K562 (cell line): ENCODE measurements around the gene RO60. TPM values are rescaled to one million over a fixed set of nuclear protein-coding genes. Genes with fewer than 3 reads are reported as not detected.

Experiments
- ATAC-seq: fragments of 200-7000 bp; cut with Tn5 transposase; 3 replicates; pipeline ENCODE4 v1.9.1; 2020; ENCODE audit warnings: moderate library complexity
- BruUV-seq: library from RNA; stranded (reverse); fragments of 400-500 nt; replicated peaks from 2 replicates; lab custom pipeline; 2021; lab: Mats Ljungman, UMichigan
- CTCF ChIA-PET: fragments of 300-600 bp; formaldehyde crosslinking; extraction: SDS; loops from one replicate; lab custom pipeline; 2021; ENCODE audit warnings: low intra/inter-chr PET ratio; lab: Yijun Ruan, JAX
- POLR2A ChIA-PET: fragments of 300-600, 350-650 bp; sonication (Branson Sonifier 250); formaldehyde crosslinking; extraction: SDS; loops from one replicate; lab custom pipeline; 2021; ENCODE audit warnings: antibody characterized with exemption, inconsistent platforms; lab: Yijun Ruan, JAX
- DNase-seq, 4 experiments: peaks; one replicate each; pipeline versions ENCODE4 v3.0.0 to v3.0.0-alpha.2; 2011 to 2018; ENCODE audit warnings: low spot score in 3 of 4, mixed read lengths in 3 of 4; ENCODE audit errors: extremely low read depth in 1 of 4
- FAIRE-seq: peaks from 2 replicates; lab custom pipeline; 2011; peaks lifted over from hg19 to GRCh38; lab: Jason Lieb, UNC
- H2AFZ ChIP-seq: 2 replicates; pipeline ENCODE4 v1.6.0; 2011; ENCODE audit warnings: low read depth, low read length, control low read depth, inconsistent platforms
- H3K27ac ChIP-seq: fragments of 200-600 bp; 3 replicates; pipeline ENCODE4 v1.8.0; 2011; ENCODE audit warnings: low read depth, mild to moderate bottlenecking, control low read depth, inconsistent platforms, low read length, moderate library complexity, mixed read lengths; ENCODE audit errors: extremely low read depth
- H3K27me3 ChIP-seq, 2 experiments: fragments of 300-600 bp in 1 of 2; 2 replicates in 1 of 2; 3 replicates in 1 of 2; pipeline versions ENCODE4 v1.6.0 to v1.8.0; 2011; ENCODE audit warnings: inconsistent platforms in 2 of 2, low read length in 2 of 2, mild to moderate bottlenecking in 1 of 2, mixed read lengths in 1 of 2, moderate library complexity in 1 of 2; ENCODE audit not compliant: control insufficient read depth in 2 of 2, insufficient read depth in 2 of 2
- H3K36me3 ChIP-seq: fragments of 300-600 bp; 3 replicates; pipeline ENCODE4 v1.8.0; 2011; ENCODE audit warnings: mild to moderate bottlenecking, low read length, inconsistent platforms; ENCODE audit not compliant: control insufficient read depth, insufficient read depth
- H3K4me1 ChIP-seq, 2 experiments: fragments of 200-600 bp in 1 of 2; replicated peaks in 1 of 2; 2 replicates in 1 of 2; 3 replicates in 1 of 2; pipeline versions ENCODE4 v1.5.1 to v1.8.0; 2011; ENCODE audit warnings: inconsistent platforms in 2 of 2, low read length in 2 of 2, mild to moderate bottlenecking in 1 of 2, mixed read lengths in 1 of 2, moderate library complexity in 1 of 2; ENCODE audit not compliant: control insufficient read depth in 2 of 2, insufficient read depth in 2 of 2
- H3K4me2 ChIP-seq: 2 replicates; pipeline ENCODE4 v1.6.1; 2011; ENCODE audit warnings: low read length, control low read depth, inconsistent platforms, mixed read lengths; ENCODE audit not compliant: insufficient read depth
- H3K4me3 ChIP-seq: fragments of 200-600 bp; sonication (generic), shearing (Covaris generic); 2 replicates; pipeline ENCODE4 v1.5.1; 2016; ENCODE audit warnings: control low read depth, inconsistent platforms
- H3K79me2 ChIP-seq: fragments of 200-600 bp; 3 replicates; pipeline ENCODE4 v1.8.0; 2011; ENCODE audit warnings: low read length, inconsistent platforms; ENCODE audit not compliant: control insufficient read depth, insufficient read depth
- H3K9ac ChIP-seq, 2 experiments: 2 replicates each; pipeline versions ENCODE4 v1.6.0 to v1.6.1; 2011; ENCODE audit warnings: low read depth in 2 of 2, low read length in 2 of 2, control low read depth in 1 of 2, inconsistent platforms in 1 of 2, mild to moderate bottlenecking in 1 of 2, mixed read lengths in 1 of 2; ENCODE audit not compliant: insufficient read depth in 1 of 2
- H3K9me1 ChIP-seq: one replicate; pipeline ENCODE4 v1.6.0; 2011; ENCODE audit warnings: inconsistent platforms, mild to moderate bottlenecking, low read length, moderate library complexity; ENCODE audit not compliant: control insufficient read depth, insufficient read depth
- H3K9me3 ChIP-seq: replicated peaks from 2 replicates; pipeline ENCODE4 v1.5.1; 2011; ENCODE audit warnings: low read depth, low read length, inconsistent platforms; ENCODE audit not compliant: control insufficient read depth, insufficient read depth
- H4K20me1 ChIP-seq: replicated peaks from 2 replicates; pipeline ENCODE4 v1.6.1; 2011; ENCODE audit warnings: low read length, inconsistent platforms, mixed read lengths; ENCODE audit not compliant: control insufficient read depth, insufficient read depth
- ATF3 ChIP-seq, 2 experiments: fragments of 450-650 bp in 1 of 2; sonication (generic) in 1 of 2; formaldehyde crosslinking in 1 of 2; IDR thresholded peaks in 1 of 2; conservative IDR thresholded peaks in 1 of 2; 2 replicates each; pipeline versions ENCODE4 v1.6.1 to v1.8.1; 2016 to 2023; ENCODE audit warnings: mild to moderate bottlenecking in 2 of 2, moderate library complexity in 2 of 2, inconsistent platforms in 1 of 2, missing genetic modification reagents in 1 of 2
- CHD1 ChIP-seq: fragments of 200-600 bp; sonication (generic); IDR thresholded peaks from one replicate; pipeline ENCODE4 v1.6.1; 2012; ENCODE audit warnings: mild to moderate bottlenecking, moderate library complexity, low read length, inconsistent platforms
- ESRRB ChIP-seq: fragments of 250-450 bp; sonication (Bioruptor Pico); IDR thresholded peaks from 2 replicates; pipeline ENCODE4 v1.5.0; 2020; ENCODE audit warnings: mild to moderate bottlenecking, moderate library complexity, borderline replicate concordance
- ETV5 ChIP-seq: sonication (generic); formaldehyde crosslinking; IDR thresholded peaks from 2 replicates; pipeline ENCODE4 v1.4.0; 2020; ENCODE audit warnings: low read depth, mild to moderate bottlenecking, missing genetic modification reagents
- GABPB1 ChIP-seq: sonication (generic); formaldehyde crosslinking; IDR thresholded peaks from 2 replicates; pipeline ENCODE4 v1.8.0; 2022; ENCODE audit warnings: mild to moderate bottlenecking, missing genetic modification reagents
- HMGN3 ChIP-seq: IDR thresholded peaks from 2 replicates; pipeline ENCODE4 v1.6.1; 2011; ENCODE audit warnings: borderline replicate concordance, low read depth, mild to moderate bottlenecking, mixed read lengths, low read length; ENCODE audit not compliant: insufficient read length; ENCODE audit errors: extremely low read depth
- NR4A1 ChIP-seq, 2 experiments: fragments of 250-450 bp in 1 of 2; fragments of 450-650 bp in 1 of 2; sonication (Bioruptor Pico) in 1 of 2; IDR thresholded peaks; 2 replicates each; pipeline versions ENCODE4 v1.4.0 to v1.6.1; 2016 to 2020; ENCODE audit warnings: mild to moderate bottlenecking in 2 of 2, missing compliant biosample characterization in 1 of 2, missing genetic modification characterization in 1 of 2, moderate library complexity in 1 of 2
- NRF1 ChIP-seq, 2 experiments: fragments of 450-650 bp; IDR thresholded peaks in 1 of 2; conservative IDR thresholded peaks in 1 of 2; 2 replicates each; pipeline ENCODE4 v1.6.1; 2014; ENCODE audit warnings: mild to moderate bottlenecking in 2 of 2
- POLR2B ChIP-seq: fragments of 450-650 bp; IDR thresholded peaks from 2 replicates; pipeline ENCODE4 v1.6.1; 2018; ENCODE audit warnings: low read depth; ENCODE audit not compliant: partially characterized antibody
- RB1 ChIP-seq: fragments of 450-650 bp; IDR thresholded peaks from 2 replicates; pipeline ENCODE4 v1.6.1; 2017; ENCODE audit warnings: low read depth, mild to moderate bottlenecking
- RBM39 ChIP-seq: fragments of 200-400 bp; formaldehyde crosslinking; optimal IDR thresholded peaks from 2 replicates; pipeline ENCODE3; 2018; ENCODE audit warnings: low read depth, low read length
- SOX6 ChIP-seq: fragments of 450-650 bp; IDR thresholded peaks from 2 replicates; pipeline ENCODE4 v1.6.1; 2014; ENCODE audit warnings: mild to moderate bottlenecking
- TAF1 ChIP-seq: IDR thresholded peaks from 2 replicates; pipeline ENCODE4 v1.6.1; 2011; ENCODE audit warnings: mild to moderate bottlenecking, low read length, moderate library complexity; ENCODE audit not compliant: insufficient read depth, control insufficient read depth, severe bottlenecking; ENCODE audit errors: extremely low read depth
- ZKSCAN8 ChIP-seq: fragments of 200-800 bp; sonication (Bioruptor generic); IDR thresholded peaks from 2 replicates; pipeline ENCODE4 v1.6.1; 2016; ENCODE audit warnings: missing genetic modification characterization, missing compliant biosample characterization
- ZNF507 ChIP-seq: conservative IDR thresholded peaks from 2 replicates; pipeline ENCODE4 v1.6.1; 2017; ENCODE audit warnings: missing genetic modification characterization, missing compliant biosample characterization
- WGBS: fragments of 100-300 bp; shearing (Covaris generic); methylation state at CpG from one replicate; pipeline ENCODE4 v1.1.6; 2016; ENCODE audit warnings: low coverage, mixed read lengths; ENCODE audit not compliant: insufficient coverage; ENCODE audit errors: missing lambda C conversion rate; 5-methylcytosine and 5-hydroxymethylcytosine counted together
- in situ Hi-C: fragments of 300-500 bp; cut with MboI; formaldehyde crosslinking; loops from 4 replicates; pipeline ENCODE4 v1.15.0; 2018; ENCODE audit warnings: inconsistent platforms, mixed read lengths
- intact Hi-C: fragments of 100-400 bp; cut with micrococcal nuclease; formaldehyde crosslinking; loops from 2 replicates; pipeline ENCODE4 v1.14.2; 2022
- polyA plus RNA-seq, 8 experiments: library from polyadenylated mRNA; depleted of rRNA in 4 of 8; stranded (reverse) in 5 of 8; unstranded in 3 of 8; fragments of >200 nt; fragmentation: Nextera tagmentation in 2 of 8; fragmentation: Illumina TruSeq in 1 of 8; extraction: Ambion mirVana in 2 of 8; extraction: Trizol in 1 of 8; gene quantifications; 2 replicates each; pipeline versions ENCODE4 v1.2.1 to v1.2.3, GENCODE V29; 2011 to 2014; ENCODE audit warnings: inconsistent platforms in 1 of 8, missing spikeins in 1 of 8
- total RNA-seq, 7 experiments: library from RNA; depleted of rRNA in 6 of 7; stranded (reverse); fragments of >200 nt in 6 of 7; fragmentation: Illumina TruSeq in 2 of 7; extraction: Trizol in 2 of 7; gene quantifications; 2 replicates each; pipeline versions ENCODE4 v1.2.1 to v1.2.3, GENCODE V29; 2011 to 2021; ENCODE audit warnings: low replicate concordance in 1 of 7
- TF ChIP-seq, protein P1 (sequence below), 2 experiments: IDR thresholded peaks; 2 replicates each; pipeline ENCODE4 v1.6.1; 2011; ENCODE audit warnings: borderline replicate concordance in 1 of 2, control low read depth in 1 of 2, low read depth in 1 of 2, low read length in 1 of 2, mild to moderate bottlenecking in 1 of 2, mixed read lengths in 1 of 2, moderate library complexity in 1 of 2; ENCODE audit not compliant: insufficient read depth in 1 of 2, insufficient read length in 1 of 2, poor library complexity in 1 of 2, severe bottlenecking in 1 of 2; ENCODE audit errors: extremely low read depth in 1 of 2

Gene RO60
- total and polyA plus RNA-seq, 9 of the 15 experiments (the other 6 are each of a cell fraction or from before 2014, with no cell fraction given), result 24.9 to 187 (median 101) TPM

- TF ChIP-seq, protein P1, sequence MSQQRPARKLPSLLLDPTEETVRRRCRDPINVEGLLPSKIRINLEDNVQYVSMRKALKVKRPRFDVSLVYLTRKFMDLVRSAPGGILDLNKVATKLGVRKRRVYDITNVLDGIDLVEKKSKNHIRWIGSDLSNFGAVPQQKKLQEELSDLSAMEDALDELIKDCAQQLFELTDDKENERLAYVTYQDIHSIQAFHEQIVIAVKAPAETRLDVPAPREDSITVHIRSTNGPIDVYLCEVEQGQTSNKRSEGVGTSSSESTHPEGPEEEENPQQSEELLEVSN (IDR thresholded peaks at IDR 0.05; ENCODE audit: borderline replicate concordance in 1 of 2, extremely low read depth in 1 of 2, insufficient read depth in 1 of 2, insufficient read length in 1 of 2, low read depth in 1 of 2, low read length in 1 of 2, poor library complexity in 1 of 2, severe bottlenecking in 1 of 2), result no peak
Measured at GRCh38 chr1:193103759-193104501, 44.5 kb downstream of the RO60 start (continued).

GRCh38 chr1:193104502-193104906, 45.1 kb downstream of the RO60 start:
- WGBS, result under 1% methylated on average over 24 of the region's 24 CpGs
- Histone ChIP-seq H3K9me1 (no peaks in the 10 kb centered on the region), H3K36me3 (peaks cover 29% of the 10 kb centered on the region), H3K9ac (peak overlapping the region; percentile 83 to 94), H4K20me1 (no peaks in the 10 kb centered on the region), H3K27me3 (no peaks in the 10 kb centered on the region), H3K4me3 (peak overlapping the region; percentile 73), H3K4me2 (peak overlapping the region; percentile 82), H3K9me3 (no peaks in the 10 kb centered on the region), H3K27ac (peak overlapping the region; percentile 79), H3K79me2 (peaks cover 40% of the 10 kb centered on the region), H2AFZ (peak overlapping the region; percentile 88), H3K4me1 (peaks cover 10 to 18% of the 10 kb centered on the region in 2 experiments; a peak in 4 of 5 replicates)
- peak; percentile 58 for ATAC-seq
- BruUV-seq, result TSS peak; percentile 44
- ChIA-PET POLR2A (interaction anchor here (0.7 to 4.9 kb wide), 13 partner anchors 9 to 147 kb away, joined by 3 to 29 read pairs (median 6); partner anchors contain the start of genes CDC73, RO60 and UCHL5), CTCF (no interaction called here)
- peak; percentile 32 for FAIRE-seq
- in situ Hi-C loops, result no loop called here
- DNase-seq, result peak; percentile 44 to 63 (median 48)
- intact Hi-C loops, result loop anchor here (1.0 to 2.0 kb wide), 2 partner anchors 34 to 45 kb away; partner anchors contain the start of genes RO60 and UCHL5
- peak; percentile 35; the same call in 1 of the 2 replicates for TF ChIP-seq SOX6
- peak; percentile 21 for TF ChIP-seq TAF1
- TF ChIP-seq NR4A1 (CRISPR knock-in tag; IDR thresholded peaks at IDR 0.05), result 0 out of 2 replicates have a peak, but pooled peaks have one; percentile 21
- TF ChIP-seq NR4A1 (tag; IDR thresholded peaks at IDR 0.05), result no peak
- TF ChIP-seq GABPB1 (CRISPR knock-in tag), result no peak
- no peak for TF ChIP-seq ESRRB (CRISPR knock-in tag)
- peak; percentile 20; the same call in 1 of the 2 replicates for TF ChIP-seq RB1
- TF ChIP-seq ATF3 (IDR thresholded peaks at IDR 0.05), result no peak
- TF ChIP-seq ATF3 (CRISPR knock-in tag; conservative IDR thresholded peaks at IDR 0.05), result peak; percentile 25; the same call in 1 of the 2 replicates
- no peak for TF ChIP-seq POLR2B
- TF ChIP-seq CHD1, result peak; percentile 57
- peak; percentile 74 for TF ChIP-seq HMGN3
- TF ChIP-seq ZNF507, result no peak
- TF ChIP-seq RBM39, result no peak
- TF ChIP-seq ETV5, result peak; percentile 72
- TF ChIP-seq ZKSCAN8 (CRISPR knock-in tag), result peak; percentile 94
- peak; percentile 82 to 86 for TF ChIP-seq NRF1 (conservative IDR thresholded peaks at IDR 0.05 in 1 of 2, IDR thresholded peaks at IDR 0.05 in 1 of 2)
